Measurements from ENCODE around the gene PPM1L. TPM values are rescaled to one million over a fixed set of nuclear protein-coding genes. Genes with fewer than 3 reads are reported as not detected.

The PPM1L gene
- total RNA-seq, 2 donors from 2014 or later: 2.1 to 3.5 TPM

DNA sequence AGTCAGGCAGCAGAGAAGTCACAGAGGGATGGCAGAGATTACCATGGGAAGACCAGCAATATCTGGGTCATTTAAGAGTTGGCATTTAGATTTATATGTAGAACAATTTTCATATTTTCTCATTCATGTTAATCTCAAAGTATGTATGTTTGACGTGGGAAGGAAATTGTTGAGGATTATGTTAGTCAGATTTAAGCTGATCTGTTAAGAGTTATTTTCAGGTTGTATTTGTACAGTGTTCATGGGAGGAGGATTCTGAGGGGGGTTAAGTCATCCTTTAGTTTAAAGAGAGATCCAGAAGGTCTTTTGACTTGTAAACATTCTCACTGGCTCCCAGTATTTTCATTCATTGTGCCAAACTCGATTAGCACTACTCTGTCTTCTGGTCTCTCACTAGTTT is 34.7 kb downstream of the PPM1L start:
- DNase-seq (ENCODE audit: low spot score in 2 of 2) (no peak), ATAC-seq (no peak)
- H3K36me3 Mint-ChIP-seq: peaks cover 0 to 6% of the 10 kb centered on the region in 2 donors
- no peak overlapping the region for H3K27ac Mint-ChIP-seq
- no peaks in the 10 kb centered on the region for H3K9me3 Mint-ChIP-seq

DNA sequence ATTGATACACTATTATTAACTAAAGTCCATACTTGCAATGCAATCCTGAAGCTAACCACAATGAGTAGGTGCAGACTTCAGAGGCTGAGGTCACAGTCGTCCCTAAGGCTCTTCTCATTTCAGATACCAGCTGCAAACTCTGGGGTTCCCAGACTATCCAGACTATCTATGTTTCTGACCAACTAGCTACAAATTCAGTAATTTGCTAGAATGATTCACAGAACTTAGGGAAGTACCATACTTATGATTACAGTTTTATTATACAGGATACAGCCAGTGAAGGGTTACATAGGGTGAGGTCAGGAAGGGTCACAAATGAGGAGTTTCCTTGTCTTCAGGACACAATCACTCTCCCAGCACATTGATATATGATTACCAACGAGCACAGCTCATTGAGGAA is 36.5 kb downstream of the PPM1L start:
- peak in 1 of 2 donors; percentile 11 for ATAC-seq

DNA sequence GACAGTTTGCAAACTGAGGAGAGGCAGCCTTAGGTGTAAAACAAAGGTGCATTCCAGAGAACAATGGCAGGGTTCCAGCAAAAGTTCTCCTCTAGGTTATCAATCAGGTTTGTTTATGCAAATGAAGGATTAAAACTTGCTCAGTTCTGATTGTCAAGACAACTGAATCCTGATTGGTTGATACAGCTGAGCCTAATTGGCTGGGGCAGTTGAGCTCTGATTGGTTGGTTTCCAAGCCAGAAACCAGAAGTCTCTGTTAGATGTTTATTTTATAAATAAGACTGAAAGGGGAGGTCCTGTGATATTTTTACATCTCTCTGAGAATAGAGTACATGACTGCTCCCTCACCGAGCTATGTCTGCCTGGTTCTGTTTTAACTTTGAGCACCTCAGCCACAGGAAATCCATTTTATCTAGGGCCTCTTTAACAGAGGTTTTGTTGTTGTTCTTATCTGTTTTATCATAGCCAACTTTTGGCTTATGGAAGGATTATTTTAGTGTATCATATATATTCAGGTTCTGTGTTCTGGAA is 37.8 kb downstream of the PPM1L start:
- Mint-ChIP-seq H3K9me3 (no peaks in the 10 kb centered on the region), H3K27ac (no peak overlapping the region), H3K36me3 (no peaks in the 10 kb centered on the region)
- ATAC-seq (no peak), DNase-seq (ENCODE audit: low spot score in 2 of 2) (no peak)

More for the DNA sequence above, 36.5 kb downstream of the PPM1L start:
- Mint-ChIP-seq H3K27ac (no peak overlapping the region), H3K36me3 (peaks cover 0 to 6% of the 10 kb centered on the region in 2 donors), H3K9me3 (no peaks in the 10 kb centered on the region)
- DNase-seq (ENCODE audit: low spot score in 2 of 2): no peak

DNA sequence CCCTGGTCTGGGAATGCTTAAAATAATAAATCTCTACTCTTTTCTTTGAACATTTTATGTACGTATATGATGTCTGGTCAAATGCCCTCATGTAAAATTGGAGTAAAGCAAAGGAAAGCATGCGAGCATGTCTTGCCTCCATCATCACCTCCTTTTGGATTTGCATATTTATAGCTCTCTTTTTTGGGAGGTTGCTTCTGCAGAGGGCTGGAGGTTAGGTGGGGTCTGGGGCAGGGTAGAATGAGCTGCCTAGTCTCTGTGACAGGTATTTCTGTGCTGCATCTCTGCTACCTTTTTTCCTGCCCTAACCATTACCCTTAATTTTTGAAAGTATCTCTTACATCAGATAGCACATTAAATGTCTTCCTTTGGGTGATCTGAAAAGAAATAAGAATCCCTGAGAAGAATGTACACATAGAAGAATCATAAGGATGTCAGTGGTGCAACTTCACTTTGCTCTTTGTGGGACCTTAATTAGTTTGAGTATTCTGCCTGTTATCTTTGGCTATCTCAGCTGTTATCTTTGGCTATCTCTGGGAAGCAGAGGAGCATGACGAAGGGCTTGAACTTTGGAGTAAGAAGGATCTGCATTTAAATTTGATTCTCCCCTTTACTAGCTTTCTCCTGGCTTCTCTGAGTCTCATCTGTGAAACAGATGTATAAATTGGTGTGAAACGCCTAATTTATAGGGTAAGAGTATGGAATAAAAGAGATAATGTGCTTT is 40.2 kb downstream of the PPM1L start:
- ATAC-seq (no peak), DNase-seq (ENCODE audit: low spot score in 2 of 2) (no peak)
- Mint-ChIP-seq H3K36me3 (no peaks in the 10 kb centered on the region), H3K9me3 (no peaks in the 10 kb centered on the region), H3K27ac (peak overlapping the region in 1 of 2 donors; percentile 30)

DNA sequence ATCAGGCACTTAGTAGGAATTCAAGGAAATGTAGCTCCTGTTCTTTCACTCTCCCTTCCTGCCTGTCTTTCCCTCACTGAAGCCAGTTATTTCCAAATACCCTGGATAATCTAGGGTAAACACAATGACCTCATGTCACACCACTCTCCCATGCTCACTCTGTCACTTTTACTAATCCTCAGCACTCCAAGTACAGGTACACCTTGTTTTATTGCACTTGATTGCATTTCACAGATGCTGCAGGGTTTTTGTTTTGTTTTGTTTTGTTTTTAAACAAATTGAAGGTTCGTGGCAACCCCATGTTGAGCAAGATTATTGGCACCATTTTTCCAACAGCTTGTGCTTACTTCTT is 40.8 kb downstream of the PPM1L start:
- Mint-ChIP-seq H3K9me3 (no peaks in the 10 kb centered on the region), H3K27ac (no peak overlapping the region)
- ATAC-seq: no peak

DNA sequence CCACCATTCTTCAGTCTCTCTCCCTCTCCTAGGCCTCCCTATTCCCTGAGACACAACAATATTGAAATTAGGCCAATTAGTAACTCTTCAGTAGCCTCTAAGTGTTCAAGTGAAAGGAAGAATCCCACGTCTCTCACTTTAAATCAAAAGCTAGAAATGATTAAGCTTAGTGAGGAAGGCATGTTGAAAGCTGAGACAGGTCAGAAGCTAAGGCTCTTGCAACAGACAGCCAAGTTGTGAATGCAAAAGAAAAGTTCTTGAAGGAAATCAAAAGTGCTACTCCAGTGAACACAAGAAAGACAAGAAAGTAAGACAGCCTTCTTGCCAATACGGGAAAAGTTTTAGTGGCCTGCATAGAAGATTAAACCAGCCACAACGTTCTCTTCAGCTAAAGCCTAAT is 41.3 kb downstream of the PPM1L start:
- Mint-ChIP-seq H3K27ac (no peak overlapping the region), H3K9me3 (no peaks in the 10 kb centered on the region), H3K36me3 (no peaks in the 10 kb centered on the region)
- no peak for ATAC-seq
- DNase-seq (ENCODE audit: low spot score in 2 of 2): no peak

More for the DNA sequence above, 40.8 kb downstream of the PPM1L start:
- no peak for DNase-seq (ENCODE audit: low spot score in 2 of 2)
- H3K36me3 Mint-ChIP-seq: no peaks in the 10 kb centered on the region

DNA sequence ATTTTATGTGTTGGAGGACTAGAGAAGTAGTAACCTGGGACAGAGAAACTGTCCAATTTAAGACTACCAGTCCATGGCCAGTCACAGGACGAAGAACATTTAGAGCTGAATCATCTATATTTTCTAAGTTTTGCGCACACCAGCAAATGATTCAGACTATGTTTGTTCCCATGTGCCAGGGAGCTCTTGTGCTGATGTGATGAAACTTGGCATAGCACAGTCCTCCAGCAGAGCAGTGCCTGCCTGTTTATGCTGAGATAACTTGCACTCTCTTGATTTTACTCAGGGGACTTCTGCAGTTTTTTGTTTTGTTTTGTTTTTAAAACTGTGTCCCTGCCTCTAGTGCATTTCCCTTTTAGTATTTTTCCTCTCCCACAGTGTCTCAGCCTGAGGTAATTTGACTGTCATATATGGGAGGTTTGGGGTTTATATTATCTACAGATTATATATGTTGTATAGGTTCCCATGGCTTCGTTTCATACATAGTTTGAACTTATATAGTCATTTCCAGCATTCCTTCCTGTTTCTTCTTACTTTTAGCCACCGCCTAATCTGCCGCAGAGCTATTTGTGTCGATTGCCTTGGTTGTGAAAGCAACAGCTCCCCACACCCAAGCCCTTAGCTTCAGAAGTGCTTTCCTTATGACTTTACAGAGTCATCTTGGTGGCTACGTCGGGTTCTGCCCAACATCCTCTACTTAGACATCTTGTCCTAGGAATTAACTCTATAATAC is 45.5 kb downstream of the PPM1L start:
- Mint-ChIP-seq H3K9me3 (no peaks in the 10 kb centered on the region), H3K36me3 (no peaks in the 10 kb centered on the region)
- ATAC-seq: peak; percentile 91 to 92

DNA sequence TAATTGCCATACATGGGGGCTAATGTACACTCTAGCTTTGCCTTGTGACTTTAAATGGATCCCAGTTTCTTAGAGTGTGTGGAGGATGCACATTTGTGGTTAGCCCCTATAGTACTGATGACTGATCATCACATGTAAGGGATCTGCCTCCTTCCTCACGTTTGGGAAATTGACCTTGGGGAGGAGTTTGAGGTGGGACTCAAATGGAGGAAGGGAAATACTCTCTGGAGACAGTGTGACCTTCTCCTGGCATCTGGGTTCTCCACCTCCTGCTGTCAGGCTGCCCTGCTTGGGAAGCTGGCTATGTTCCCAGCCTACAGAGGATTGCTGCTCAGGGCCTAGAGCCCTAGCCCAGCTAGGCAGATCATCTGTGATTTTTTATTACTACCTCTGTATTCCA is 48.7 kb downstream of the PPM1L start:
- ATAC-seq: no peak
- Mint-ChIP-seq H3K27ac (no peak overlapping the region), H3K9me3 (no peaks in the 10 kb centered on the region)

More for the DNA sequence above, 45.5 kb downstream of the PPM1L start:
- DNase-seq (ENCODE audit: low spot score in 2 of 2): peak in 1 of 2 donors; percentile 51
- H3K27ac Mint-ChIP-seq: peak overlapping the region in 1 of 2 donors; percentile 84

DNA sequence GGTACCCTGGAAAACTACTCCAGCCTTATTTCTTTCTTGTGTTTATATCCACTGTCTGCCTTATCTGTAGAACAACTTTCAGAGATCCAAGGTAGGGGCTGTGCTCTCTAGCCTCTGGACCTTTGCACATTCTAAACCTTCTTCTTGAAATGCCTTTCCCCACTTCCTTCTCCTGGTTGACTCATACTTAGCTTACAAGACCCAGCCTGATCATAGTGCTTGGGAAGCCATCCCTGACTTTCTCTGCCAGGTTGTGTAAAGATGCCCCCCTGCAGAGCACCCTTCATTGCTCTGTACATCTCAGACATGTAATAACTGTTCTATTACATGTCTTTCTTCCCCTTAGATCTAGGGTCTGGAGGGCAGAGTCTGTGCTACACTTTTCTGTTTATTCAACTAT is 50.1 kb downstream of the PPM1L start:
- ATAC-seq: no peak
- H3K9me3 Mint-ChIP-seq: no peaks in the 10 kb centered on the region
- H3K27ac Mint-ChIP-seq: no peak overlapping the region
- no peak for DNase-seq (ENCODE audit: low spot score in 2 of 2)
- H3K36me3 Mint-ChIP-seq: no peaks in the 10 kb centered on the region

More for the DNA sequence above, 48.7 kb downstream of the PPM1L start:
- no peaks in the 10 kb centered on the region for H3K36me3 Mint-ChIP-seq
- DNase-seq (ENCODE audit: low spot score in 2 of 2): no peak

DNA sequence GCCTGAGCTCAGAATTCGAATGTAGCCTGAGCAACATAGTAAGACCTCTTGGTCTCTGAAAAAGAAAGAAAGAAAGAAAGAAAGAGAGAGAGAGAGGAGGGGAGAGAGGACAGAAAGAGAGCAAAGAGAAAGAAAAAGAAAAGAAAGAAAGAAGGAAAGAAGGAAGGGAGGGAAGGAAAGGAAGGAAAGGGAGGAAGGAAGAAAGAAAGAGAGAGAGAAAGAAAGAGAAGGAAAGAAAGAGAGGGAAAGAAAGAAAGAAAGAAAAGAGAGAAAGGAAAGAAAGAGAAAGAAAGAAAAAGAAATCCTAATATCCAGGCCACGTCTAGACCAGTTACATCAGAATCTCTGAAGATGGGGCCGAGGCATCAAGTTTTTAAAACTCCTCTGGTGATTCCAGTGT is 50.7 kb downstream of the PPM1L start:
- no peak for DNase-seq (ENCODE audit: low spot score in 2 of 2)
- Mint-ChIP-seq H3K36me3 (no peaks in the 10 kb centered on the region), H3K9me3 (no peaks in the 10 kb centered on the region), H3K27ac (no peak overlapping the region)
- no peak for ATAC-seq

DNA sequence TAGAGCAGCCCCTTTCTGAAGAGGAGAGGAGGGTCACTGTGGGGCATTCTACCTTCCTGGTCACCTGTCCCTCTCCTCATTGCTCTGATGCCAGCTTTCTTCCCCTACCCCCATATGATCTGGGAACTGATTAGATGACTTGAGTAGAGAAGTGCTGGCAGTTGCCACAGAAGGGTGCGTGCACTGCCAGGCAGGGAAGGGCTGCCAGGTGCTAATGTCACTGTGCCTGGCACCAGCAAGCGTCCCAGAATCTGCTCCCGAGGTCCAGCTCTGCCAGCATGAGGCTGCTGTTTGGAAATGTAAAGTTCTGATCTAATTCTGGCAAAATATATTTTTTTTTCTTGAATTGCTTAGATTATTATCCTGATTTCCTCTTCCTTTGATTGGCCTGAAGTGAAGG is 52.8 kb downstream of the PPM1L start:
- ATAC-seq: no peak
- Mint-ChIP-seq H3K36me3 (no peaks in the 10 kb centered on the region), H3K27ac (no peak overlapping the region), H3K9me3 (no peaks in the 10 kb centered on the region)
- no peak for DNase-seq (ENCODE audit: low spot score in 2 of 2)

DNA sequence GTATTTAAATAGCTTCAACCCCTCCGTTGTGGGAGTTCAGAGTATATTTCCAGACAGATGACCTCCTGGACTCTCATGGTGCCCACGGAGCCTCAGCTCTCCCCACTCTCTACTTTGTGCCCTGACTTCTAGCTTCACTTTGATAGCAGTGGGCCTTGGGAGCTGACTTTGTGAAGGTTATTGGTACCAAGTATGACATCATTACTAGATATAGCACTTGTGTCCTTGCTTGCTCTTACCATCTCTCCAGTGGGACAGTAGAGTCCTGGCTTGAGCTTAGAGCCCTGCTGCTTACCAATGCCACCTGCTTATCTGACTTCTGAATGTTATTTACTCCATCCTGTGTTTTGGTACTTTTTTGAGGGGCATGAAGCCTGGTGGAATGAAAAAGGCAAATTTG is 53.4 kb downstream of the PPM1L start:
- no peak for DNase-seq (ENCODE audit: low spot score in 2 of 2)

DNA sequence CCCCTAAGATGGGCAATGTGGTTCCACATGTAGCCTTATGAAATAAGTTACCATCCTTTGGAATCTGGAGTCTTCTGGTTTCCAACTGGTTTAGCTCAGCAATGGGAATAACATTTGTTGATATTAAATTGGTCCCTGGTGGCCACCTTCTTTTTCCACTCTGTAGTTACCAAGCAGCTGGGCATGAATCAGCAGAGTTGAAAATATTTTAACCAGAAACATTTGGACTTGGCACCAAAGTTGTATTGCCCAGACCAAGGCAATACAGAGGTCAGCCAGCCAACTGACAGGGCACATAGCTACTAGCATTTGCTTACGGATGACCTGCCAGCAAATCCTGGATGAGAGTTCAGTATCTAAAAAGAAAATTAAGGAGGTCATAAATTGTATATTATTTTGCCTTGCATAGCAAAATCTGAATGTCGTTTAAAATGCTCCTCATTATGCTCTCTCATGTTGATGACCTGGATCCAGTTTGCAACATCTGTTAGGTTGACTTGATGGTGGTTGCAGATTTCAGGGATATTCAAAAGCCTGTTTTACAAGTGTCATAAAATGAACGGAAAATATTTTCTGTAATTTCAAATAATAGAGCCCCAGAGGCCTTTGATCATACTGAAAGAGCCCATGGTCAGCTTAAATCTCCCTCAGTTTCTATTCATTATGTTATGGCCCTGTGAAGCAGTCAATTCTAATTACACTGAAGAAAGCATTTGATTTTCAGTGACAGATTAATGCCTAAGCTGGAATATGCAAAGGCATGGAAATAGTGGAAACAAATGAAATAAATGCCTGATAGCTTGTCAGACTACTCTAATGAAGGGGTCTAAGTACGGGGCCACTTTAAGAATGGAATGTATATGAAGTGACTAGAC is 54.6 kb downstream of the PPM1L start:
- Mint-ChIP-seq H3K9me3 (no peaks in the 10 kb centered on the region), H3K27ac (no peak overlapping the region), H3K36me3 (no peaks in the 10 kb centered on the region)
- DNase-seq (ENCODE audit: low spot score in 2 of 2) (no peak), ATAC-seq (no peak)

More for the DNA sequence above, 53.4 kb downstream of the PPM1L start:
- H3K36me3 Mint-ChIP-seq: no peaks in the 10 kb centered on the region
- no peaks in the 10 kb centered on the region for H3K9me3 Mint-ChIP-seq
- no peak for ATAC-seq
- H3K27ac Mint-ChIP-seq: no peak overlapping the region

DNA sequence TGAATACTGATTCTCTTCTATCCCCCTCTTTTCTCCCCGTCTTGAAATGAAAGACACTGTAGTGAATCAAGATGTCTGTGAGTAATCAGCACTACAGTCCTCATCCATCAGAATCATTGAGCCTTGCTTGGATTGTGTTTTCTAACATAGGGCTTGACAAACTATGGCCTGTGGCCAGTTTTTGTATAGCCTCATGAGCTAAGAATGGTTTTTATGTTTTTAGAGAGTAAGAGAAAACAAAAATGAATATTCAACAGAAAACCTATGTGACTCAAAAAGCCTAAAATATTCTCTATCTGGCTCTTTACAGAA is 55.2 kb downstream of the PPM1L start:
- Mint-ChIP-seq H3K36me3 (no peaks in the 10 kb centered on the region), H3K9me3 (no peaks in the 10 kb centered on the region), H3K27ac (no peak overlapping the region)
- no peak for DNase-seq (ENCODE audit: low spot score in 2 of 2)
- ATAC-seq: no peak

DNA sequence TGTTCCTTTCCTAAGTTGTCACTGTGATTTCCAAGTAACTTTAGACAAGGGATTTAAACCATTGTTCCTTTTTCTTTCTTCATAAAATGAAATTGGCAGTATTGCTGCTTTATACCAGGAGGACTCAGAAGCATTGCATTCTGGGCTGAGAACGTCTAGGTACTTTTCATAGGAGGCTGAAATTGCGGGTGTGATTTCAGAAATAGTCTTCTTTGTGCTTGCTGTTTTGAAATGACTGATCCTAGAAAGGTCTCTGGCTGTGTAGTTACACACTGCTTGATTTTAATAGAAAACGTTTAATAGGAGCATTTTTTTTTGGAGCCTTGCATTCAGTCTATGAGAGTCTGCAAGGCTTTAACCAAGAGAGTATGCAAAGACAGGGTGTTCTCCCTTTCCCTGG is 56.3 kb downstream of the PPM1L start:
- DNase-seq (ENCODE audit: low spot score in 2 of 2): no peak
- Mint-ChIP-seq H3K36me3 (no peaks in the 10 kb centered on the region), H3K27ac (no peak overlapping the region), H3K9me3 (no peaks in the 10 kb centered on the region)
- no peak for ATAC-seq

DNA sequence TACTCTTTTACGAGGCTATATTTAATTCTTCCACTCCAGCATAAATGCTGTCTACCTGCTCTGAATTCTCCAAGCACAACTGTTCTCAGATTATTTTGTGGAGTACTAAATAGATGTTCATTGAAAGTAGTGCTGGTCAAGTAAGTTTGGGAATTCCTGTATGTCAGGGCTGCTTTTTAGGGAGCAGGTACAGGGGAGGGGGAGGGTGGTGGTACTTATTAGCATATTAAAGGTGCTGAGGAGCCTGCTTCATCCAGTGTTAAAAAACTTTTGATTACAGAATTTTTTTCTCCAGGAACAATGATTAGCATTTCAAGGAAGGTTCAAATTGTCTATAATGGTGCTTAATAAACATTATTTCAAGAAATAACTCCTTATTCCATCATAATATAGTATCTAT is 59.2 kb downstream of the PPM1L start:
- no peak for ATAC-seq
- Mint-ChIP-seq H3K9me3 (no peaks in the 10 kb centered on the region), H3K27ac (no peak overlapping the region), H3K36me3 (no peaks in the 10 kb centered on the region)
- no peak for DNase-seq (ENCODE audit: low spot score in 2 of 2)

DNA sequence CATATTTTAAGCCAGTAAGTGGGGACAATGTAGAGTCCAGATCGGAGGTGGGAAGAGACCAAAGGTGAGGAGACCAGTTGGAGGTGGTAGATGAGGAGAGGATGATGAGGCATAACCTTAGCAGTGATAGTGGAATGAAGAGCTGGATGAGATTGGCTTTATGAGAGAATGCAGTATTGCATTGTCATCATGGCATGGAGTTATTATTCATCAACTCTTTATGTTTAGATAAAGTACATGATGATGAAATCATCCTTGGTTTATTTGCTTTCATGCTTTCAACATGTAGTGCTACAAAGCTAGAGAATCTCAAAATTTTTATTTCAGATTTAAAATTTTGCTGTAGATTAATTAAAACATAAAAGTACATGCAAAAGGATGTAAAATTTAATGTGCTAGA is 64.0 kb downstream of the PPM1L start:
- H3K36me3 Mint-ChIP-seq: no peaks in the 10 kb centered on the region
- no peak for ATAC-seq
- no peak for DNase-seq (ENCODE audit: low spot score in 2 of 2)
- H3K27ac Mint-ChIP-seq: no peak overlapping the region
- H3K9me3 Mint-ChIP-seq: no peaks in the 10 kb centered on the region

Measured in activated naive CD4-positive, alpha-beta T cell treated with anti-CD3 and anti-CD28 coated beads, Interleukin-2, amount 50 U/mL, for 72 hours (primary cell).